ENCODE results near the gene TMSB10.
A peak's percentile ranks its signal among the peaks of the same experiment; 100 is the strongest.

TMSB10 gene

DNA sequence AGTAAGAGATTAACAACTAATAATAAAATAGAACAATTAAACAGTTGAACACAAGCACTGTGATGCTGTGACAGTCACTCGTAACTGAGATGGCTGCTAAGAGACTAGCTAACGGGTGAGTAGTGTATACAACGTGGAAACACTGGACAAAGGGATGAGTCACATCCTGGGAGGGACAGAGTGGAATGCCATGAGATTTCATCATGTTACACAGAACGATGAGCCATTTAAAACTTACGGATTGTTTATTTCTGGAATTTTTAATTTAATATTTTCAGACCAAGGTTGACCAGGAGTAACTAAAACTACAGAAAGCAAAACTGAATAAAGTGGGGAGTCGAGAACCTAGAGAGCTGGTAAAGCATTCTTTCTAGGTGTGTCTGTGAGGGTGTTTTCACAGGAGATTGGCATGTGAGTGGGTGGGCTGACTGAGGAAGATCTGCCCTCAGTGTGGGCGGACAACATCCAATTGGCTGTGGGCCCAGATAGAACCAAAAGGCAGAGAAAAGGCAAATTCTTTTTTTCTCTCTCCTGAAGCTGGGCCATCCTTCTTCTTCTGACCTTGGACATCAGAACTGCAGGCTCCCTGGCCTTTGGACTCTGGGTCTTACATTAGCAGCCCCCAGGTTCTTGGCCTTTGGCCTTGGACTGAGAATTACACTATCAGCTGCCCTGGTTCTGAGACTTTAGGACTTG is 14.6 kb downstream of the TMSB10 start (continued):
- TF ChIP-seq, protein P1, sequence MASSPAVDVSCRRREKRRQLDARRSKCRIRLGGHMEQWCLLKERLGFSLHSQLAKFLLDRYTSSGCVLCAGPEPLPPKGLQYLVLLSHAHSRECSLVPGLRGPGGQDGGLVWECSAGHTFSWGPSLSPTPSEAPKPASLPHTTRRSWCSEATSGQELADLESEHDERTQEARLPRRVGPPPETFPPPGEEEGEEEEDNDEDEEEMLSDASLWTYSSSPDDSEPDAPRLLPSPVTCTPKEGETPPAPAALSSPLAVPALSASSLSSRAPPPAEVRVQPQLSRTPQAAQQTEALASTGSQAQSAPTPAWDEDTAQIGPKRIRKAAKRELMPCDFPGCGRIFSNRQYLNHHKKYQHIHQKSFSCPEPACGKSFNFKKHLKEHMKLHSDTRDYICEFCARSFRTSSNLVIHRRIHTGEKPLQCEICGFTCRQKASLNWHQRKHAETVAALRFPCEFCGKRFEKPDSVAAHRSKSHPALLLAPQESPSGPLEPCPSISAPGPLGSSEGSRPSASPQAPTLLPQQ (tag by site-specific recombination; IDR thresholded peaks at IDR 0.05), result 0 out of 2 replicates have a peak, but pooled peaks have one; percentile 39
- TF ChIP-seq, protein P2, sequence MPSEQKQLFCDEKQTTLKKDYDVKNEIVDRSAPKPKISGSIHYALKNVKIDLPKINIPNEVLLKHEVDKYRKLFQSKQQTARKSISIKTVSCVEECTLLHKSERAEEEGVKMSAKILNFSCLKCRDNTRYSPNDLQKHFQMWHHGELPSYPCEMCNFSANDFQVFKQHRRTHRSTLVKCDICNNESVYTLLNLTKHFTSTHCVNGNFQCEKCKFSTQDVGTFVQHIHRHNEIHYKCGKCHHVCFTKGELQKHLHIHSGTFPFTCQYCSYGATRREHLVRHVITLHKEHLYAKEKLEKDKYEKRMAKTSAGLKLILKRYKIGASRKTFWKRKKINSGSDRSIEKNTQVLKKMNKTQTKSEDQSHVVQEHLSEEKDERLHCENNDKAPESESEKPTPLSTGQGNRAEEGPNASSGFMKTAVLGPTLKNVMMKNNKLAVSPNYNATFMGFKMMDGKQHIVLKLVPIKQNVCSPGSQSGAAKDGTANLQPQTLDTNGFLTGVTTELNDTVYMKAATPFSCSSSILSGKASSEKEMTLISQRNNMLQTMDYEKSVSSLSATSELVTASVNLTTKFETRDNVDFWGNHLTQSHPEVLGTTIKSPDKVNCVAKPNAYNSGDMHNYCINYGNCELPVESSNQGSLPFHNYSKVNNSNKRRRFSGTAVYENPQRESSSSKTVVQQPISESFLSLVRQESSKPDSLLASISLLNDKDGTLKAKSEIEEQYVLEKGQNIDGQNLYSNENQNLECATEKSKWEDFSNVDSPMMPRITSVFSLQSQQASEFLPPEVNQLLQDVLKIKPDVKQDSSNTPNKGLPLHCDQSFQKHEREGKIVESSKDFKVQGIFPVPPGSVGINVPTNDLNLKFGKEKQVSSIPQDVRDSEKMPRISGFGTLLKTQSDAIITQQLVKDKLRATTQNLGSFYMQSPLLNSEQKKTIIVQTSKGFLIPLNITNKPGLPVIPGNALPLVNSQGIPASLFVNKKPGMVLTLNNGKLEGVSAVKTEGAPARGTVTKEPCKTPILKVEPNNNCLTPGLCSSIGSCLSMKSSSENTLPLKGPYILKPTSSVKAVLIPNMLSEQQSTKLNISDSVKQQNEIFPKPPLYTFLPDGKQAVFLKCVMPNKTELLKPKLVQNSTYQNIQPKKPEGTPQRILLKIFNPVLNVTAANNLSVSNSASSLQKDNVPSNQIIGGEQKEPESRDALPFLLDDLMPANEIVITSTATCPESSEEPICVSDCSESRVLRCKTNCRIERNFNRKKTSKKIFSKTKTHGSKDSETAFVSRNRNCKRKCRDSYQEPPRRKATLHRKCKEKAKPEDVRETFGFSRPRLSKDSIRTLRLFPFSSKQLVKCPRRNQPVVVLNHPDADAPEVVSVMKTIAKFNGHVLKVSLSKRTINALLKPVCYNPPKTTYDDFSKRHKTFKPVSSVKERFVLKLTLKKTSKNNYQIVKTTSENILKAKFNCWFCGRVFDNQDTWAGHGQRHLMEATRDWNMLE (tag by site-specific recombination; conservative IDR thresholded peaks at IDR 0.05; ENCODE audit: low read depth), result no peak
- TF ChIP-seq OSR2 (tag by site-specific recombination; IDR thresholded peaks at IDR 0.05) (no peak), MYNN (tag by site-specific recombination; IDR thresholded peaks at IDR 0.05; ENCODE audit: borderline replicate concordance) (no peak), ZEB2 (tag by site-specific recombination; IDR thresholded peaks at IDR 0.05) (peak; percentile 72), ZNF341 (tag by site-specific recombination; IDR thresholded peaks at IDR 0.05; ENCODE audit: low read depth) (no peak), ZNF426 (tag by site-specific recombination; IDR thresholded peaks at IDR 0.05) (no peak), ZNF140 (tag by site-specific recombination; IDR thresholded peaks at IDR 0.05) (no peak), ZNF2 (tag by site-specific recombination; IDR thresholded peaks at IDR 0.05) (no peak), PRDM1 (tag by site-specific recombination; IDR thresholded peaks at IDR 0.05) (no peak), MEIS1 (CRISPR knock-in tag; IDR thresholded peaks at IDR 0.05; ENCODE audit: borderline replicate concordance) (no peak), ZNF521 (tag by site-specific recombination; IDR thresholded peaks at IDR 0.05) (no peak), ZNF660 (tag by site-specific recombination; IDR thresholded peaks at IDR 0.05) (peak; percentile 47; the same call in 1 of the 2 replicates), ZBTB8A (tag by site-specific recombination; IDR thresholded peaks at IDR 0.05) (no peak), ZNF366 (tag by site-specific recombination; conservative IDR thresholded peaks at IDR 0.05) (peak; percentile 34; the same call in 1 of the 2 replicates), ZNF548 (tag by site-specific recombination; IDR thresholded peaks at IDR 0.05) (no peak), SCRT2 (tag by site-specific recombination; IDR thresholded peaks at IDR 0.05) (no peak), EGR2 (tag by site-specific recombination; IDR thresholded peaks at IDR 0.05; ENCODE audit: low read depth) (peak; percentile 70), ZNF350 (tag by site-specific recombination; IDR thresholded peaks at IDR 0.05) (no peak), ZNF629 (tag by site-specific recombination; IDR thresholded peaks at IDR 0.05) (0 out of 2 replicates have a peak, but pooled peaks have one; percentile 36), ZNF274 (IDR thresholded peaks at IDR 0.05; ENCODE audit: low read length) (no peak), ZNF274 (tag by site-specific recombination; IDR thresholded peaks at IDR 0.05; ENCODE audit: borderline replicate concordance) (no peak), ZNF514 (tag by site-specific recombination; IDR thresholded peaks at IDR 0.05) (no peak), ZNF19 (tag by site-specific recombination; IDR thresholded peaks at IDR 0.05; ENCODE audit: low read depth) (no peak)
- TF ChIP-seq, protein P3, sequence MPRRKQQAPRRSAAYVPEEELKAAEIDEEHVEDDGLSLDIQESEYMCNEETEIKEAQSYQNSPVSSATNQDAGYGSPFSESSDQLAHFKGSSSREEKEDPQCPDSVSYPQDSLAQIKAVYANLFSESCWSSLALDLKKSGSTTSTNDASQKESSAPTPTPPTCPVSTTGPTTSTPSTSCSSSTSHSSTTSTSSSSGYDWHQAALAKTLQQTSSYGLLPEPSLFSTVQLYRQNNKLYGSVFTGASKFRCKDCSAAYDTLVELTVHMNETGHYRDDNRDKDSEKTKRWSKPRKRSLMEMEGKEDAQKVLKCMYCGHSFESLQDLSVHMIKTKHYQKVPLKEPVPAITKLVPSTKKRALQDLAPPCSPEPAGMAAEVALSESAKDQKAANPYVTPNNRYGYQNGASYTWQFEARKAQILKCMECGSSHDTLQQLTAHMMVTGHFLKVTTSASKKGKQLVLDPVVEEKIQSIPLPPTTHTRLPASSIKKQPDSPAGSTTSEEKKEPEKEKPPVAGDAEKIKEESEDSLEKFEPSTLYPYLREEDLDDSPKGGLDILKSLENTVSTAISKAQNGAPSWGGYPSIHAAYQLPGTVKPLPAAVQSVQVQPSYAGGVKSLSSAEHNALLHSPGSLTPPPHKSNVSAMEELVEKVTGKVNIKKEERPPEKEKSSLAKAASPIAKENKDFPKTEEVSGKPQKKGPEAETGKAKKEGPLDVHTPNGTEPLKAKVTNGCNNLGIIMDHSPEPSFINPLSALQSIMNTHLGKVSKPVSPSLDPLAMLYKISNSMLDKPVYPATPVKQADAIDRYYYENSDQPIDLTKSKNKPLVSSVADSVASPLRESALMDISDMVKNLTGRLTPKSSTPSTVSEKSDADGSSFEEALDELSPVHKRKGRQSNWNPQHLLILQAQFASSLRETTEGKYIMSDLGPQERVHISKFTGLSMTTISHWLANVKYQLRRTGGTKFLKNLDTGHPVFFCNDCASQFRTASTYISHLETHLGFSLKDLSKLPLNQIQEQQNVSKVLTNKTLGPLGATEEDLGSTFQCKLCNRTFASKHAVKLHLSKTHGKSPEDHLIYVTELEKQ (tag by site-specific recombination; IDR thresholded peaks at IDR 0.05; ENCODE audit: borderline replicate concordance), result no peak
- TF ChIP-seq, protein P4, sequence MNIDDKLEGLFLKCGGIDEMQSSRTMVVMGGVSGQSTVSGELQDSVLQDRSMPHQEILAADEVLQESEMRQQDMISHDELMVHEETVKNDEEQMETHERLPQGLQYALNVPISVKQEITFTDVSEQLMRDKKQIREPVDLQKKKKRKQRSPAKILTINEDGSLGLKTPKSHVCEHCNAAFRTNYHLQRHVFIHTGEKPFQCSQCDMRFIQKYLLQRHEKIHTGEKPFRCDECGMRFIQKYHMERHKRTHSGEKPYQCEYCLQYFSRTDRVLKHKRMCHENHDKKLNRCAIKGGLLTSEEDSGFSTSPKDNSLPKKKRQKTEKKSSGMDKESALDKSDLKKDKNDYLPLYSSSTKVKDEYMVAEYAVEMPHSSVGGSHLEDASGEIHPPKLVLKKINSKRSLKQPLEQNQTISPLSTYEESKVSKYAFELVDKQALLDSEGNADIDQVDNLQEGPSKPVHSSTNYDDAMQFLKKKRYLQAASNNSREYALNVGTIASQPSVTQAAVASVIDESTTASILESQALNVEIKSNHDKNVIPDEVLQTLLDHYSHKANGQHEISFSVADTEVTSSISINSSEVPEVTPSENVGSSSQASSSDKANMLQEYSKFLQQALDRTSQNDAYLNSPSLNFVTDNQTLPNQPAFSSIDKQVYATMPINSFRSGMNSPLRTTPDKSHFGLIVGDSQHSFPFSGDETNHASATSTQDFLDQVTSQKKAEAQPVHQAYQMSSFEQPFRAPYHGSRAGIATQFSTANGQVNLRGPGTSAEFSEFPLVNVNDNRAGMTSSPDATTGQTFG (tag by site-specific recombination; IDR thresholded peaks at IDR 0.05; ENCODE audit: borderline replicate concordance), result no peak
- TF ChIP-seq, protein P5, sequence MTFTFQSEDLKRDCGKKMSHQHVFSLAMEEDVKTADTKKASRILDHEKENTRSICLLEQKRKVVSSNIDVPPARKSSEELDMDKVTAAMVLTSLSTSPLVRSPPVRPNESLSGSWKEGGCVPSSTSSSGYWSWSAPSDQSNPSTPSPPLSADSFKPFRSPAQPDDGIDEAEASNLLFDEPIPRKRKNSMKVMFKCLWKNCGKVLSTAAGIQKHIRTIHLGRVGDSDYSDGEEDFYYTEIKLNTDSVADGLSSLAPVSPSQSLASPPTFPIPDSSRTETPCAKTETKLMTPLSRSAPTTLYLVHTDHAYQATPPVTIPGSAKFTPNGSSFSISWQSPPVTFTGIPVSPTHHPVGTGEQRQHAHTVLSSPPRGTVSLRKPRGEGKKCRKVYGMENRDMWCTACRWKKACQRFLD (tag by site-specific recombination; IDR thresholded peaks at IDR 0.05), result no peak

Measured in HEK293 (cell line).